CD4-positive, alpha-beta T cell (primary cell): Measurements from ENCODE around the gene CPLANE2. TPM values are rescaled to one million over a fixed set of nuclear protein-coding genes. Genes with fewer than 3 reads are reported as not detected.
A peak's percentile ranks its signal among the peaks of the same experiment; 100 is the strongest.

Source experiments
- ATAC-seq: fragments of 200-7000 bp; cut with Tn5 transposase; one replicate; pipeline ENCODE4 v1.10.0; 2022; ENCODE audit warnings: mild to moderate bottlenecking; ENCODE audit not compliant: poor library complexity
- CTCF ChIA-PET: fragments of 350-600 bp; sonication (Branson Sonifier 250); formaldehyde crosslinking; loops from one replicate; lab custom pipeline; 2021; ENCODE audit warnings: antibody characterized with exemption, inconsistent platforms; lab: Charles Lee
- POLR2A ChIA-PET: fragments of 350-600 bp; sonication (Branson Sonifier 250); formaldehyde crosslinking; loops from one replicate; lab custom pipeline; 2021; ENCODE audit warnings: antibody characterized with exemption, inconsistent platforms; lab: Charles Lee
- DNase-seq, 14 experiments: peaks; one replicate each; pipeline ENCODE4 v3.0.0-alpha.2; 2013 to 2020; ENCODE audit warnings: mixed read lengths in 2 of 14
- H3K27ac ChIP-seq, 2 donors: one replicate each; pipeline versions ENCODE4 v1.5.1 to v1.7.0; 2013; ENCODE audit warnings: low read length in 2 of 2, low read depth in 1 of 2, mild to moderate bottlenecking in 1 of 2
- H3K27me3 ChIP-seq, 2 experiments: 1 replicate in 1 of 2; 2 replicates in 1 of 2; pipeline versions ENCODE4 v1.6.1 to v1.7.0; 2013; ENCODE audit warnings: low read length in 2 of 2, control low read depth in 1 of 2, mild to moderate bottlenecking in 1 of 2, moderate library complexity in 1 of 2; ENCODE audit not compliant: insufficient read depth in 2 of 2, control insufficient read depth in 1 of 2
- H3K36me3 ChIP-seq: one replicate; pipeline ENCODE4 v1.6.1; 2013; ENCODE audit warnings: low read length, control low read depth; ENCODE audit not compliant: insufficient read depth
- H3K4me1 ChIP-seq: one replicate; pipeline ENCODE4 v1.6.1; 2013; ENCODE audit warnings: low read length, control low read depth; ENCODE audit not compliant: insufficient read depth
- H3K4me3 ChIP-seq: one replicate; pipeline ENCODE4 v1.5.1; 2013; ENCODE audit warnings: mild to moderate bottlenecking, low read length, moderate library complexity
- H3K9me3 ChIP-seq, 2 experiments: 1 replicate in 1 of 2; 2 replicates in 1 of 2; pipeline versions ENCODE4 v1.6.1 to v1.7.0; 2013; ENCODE audit warnings: low read length in 2 of 2, mild to moderate bottlenecking in 2 of 2, control low read depth in 1 of 2, moderate library complexity in 1 of 2; ENCODE audit not compliant: control insufficient read depth in 1 of 2, insufficient read depth in 1 of 2
- H3K27ac Mint-ChIP-seq: one replicate; pipeline ENCODE4 v1.8.0; 2020; ENCODE audit warnings: mixed read lengths
- H3K27me3 Mint-ChIP-seq: one replicate; pipeline ENCODE4 v1.8.0; 2021; ENCODE audit warnings: mixed read lengths
- H3K36me3 Mint-ChIP-seq: one replicate; pipeline ENCODE4 v1.8.0; 2021; ENCODE audit warnings: low read depth, mixed read lengths
- H3K4me1 Mint-ChIP-seq: one replicate; pipeline ENCODE4 v1.8.0; 2021; ENCODE audit warnings: low read depth, mixed read lengths
- H3K4me3 Mint-ChIP-seq: one replicate; pipeline ENCODE4 v1.8.0; 2020; ENCODE audit warnings: mild to moderate bottlenecking, mixed read lengths
- H3K9me3 Mint-ChIP-seq: one replicate; pipeline ENCODE4 v1.8.0; 2020; ENCODE audit warnings: mixed read lengths
- CTCF ChIP-seq: fragments of 200-600 bp; IDR thresholded peaks from one replicate; pipeline ENCODE4 v1.8.0; 2022; ENCODE audit warnings: antibody characterized with exemption, mild to moderate bottlenecking
- intact Hi-C, 2 experiments: fragments of 100-400 bp; cut with DNase I in 1 of 2; cut with micrococcal nuclease in 1 of 2; formaldehyde crosslinking; loops; one replicate each; pipeline versions ENCODE4 v1.15.1 to v1.9.0; 2023 to 2025; cut with DNase I, micrococcal nuclease
- total RNA-seq, 174 experiments: library from RNA in 2 of 174; stranded (reverse) in 2 of 174; gene quantifications; one replicate each; pipeline ENCODE4 v1.2.3 and lab custom pipeline; 2021 to 2026

The CPLANE2 gene
- total RNA-seq, 2 experiments from 2014 or later: 5.3 to 8.4 TPM

GRCh38 chr1:16206547-16207317, 30.3 kb downstream of the CPLANE2 start:
- H3K36me3 ChIP-seq: peaks cover 14% of the 10 kb centered on the region
- H3K27ac ChIP-seq: peak overlapping the region; percentile 60 to 86
- TF ChIP-seq CTCF: no peak
- CTCF ChIA-PET: interaction anchor here (0.7 to 1.4 kb wide), 4 partner anchors 10 to 37 kb away, joined by 3 to 6 read pairs (median 4); no protein-coding TSS in a partner anchor
- peak overlapping the region; percentile 95 for H3K27ac Mint-ChIP-seq
- H3K4me1 ChIP-seq: peaks cover 25% of the 10 kb centered on the region
- no peaks in the 10 kb centered on the region for H3K27me3 Mint-ChIP-seq
- ATAC-seq: peak; percentile 88
- H3K27me3 ChIP-seq: no peaks in the 10 kb centered on the region
- peak overlapping the region; percentile 93 for H3K4me3 Mint-ChIP-seq
- H3K9me3 Mint-ChIP-seq: no peaks in the 10 kb centered on the region
- peak; percentile 85 to 98 (median 91) for DNase-seq
- POLR2A ChIA-PET: interaction anchor here (0.6 to 3.4 kb wide), 11 partner anchors 10 to 360 kb away, joined by 3 to 46 read pairs (median 3); partner anchors contain the start of genes CPLANE2, SPEN and SZRD1
- H3K4me1 Mint-ChIP-seq: peaks cover 12% of the 10 kb centered on the region
- peak overlapping the region; percentile 75 for H3K4me3 ChIP-seq
- intact Hi-C loops: loop anchor here (1.0 to 10.0 kb wide), 6 partner anchors 11 to 848 kb away; partner anchors contain the start of genes CPLANE2 (in 2 of the 2), NBPF1 (in 1 of the 2) and SDHB (in 1 of the 2)
- H3K36me3 Mint-ChIP-seq: peaks cover 20% of the 10 kb centered on the region
- H3K9me3 ChIP-seq: no peaks in the 10 kb centered on the region

GRCh38 chr1:16205891-16206546, 31.0 kb downstream of the CPLANE2 start:
- H3K27ac ChIP-seq: peak overlapping the region; percentile 57 to 60
- peaks cover 20% of the 10 kb centered on the region for H3K36me3 ChIP-seq
- no peak for ATAC-seq
- TF ChIP-seq CTCF: no peak
- POLR2A ChIA-PET: interaction anchor here (0.6 to 3.4 kb wide), 7 partner anchors 11 to 161 kb away, joined by 3 to 46 read pairs (median 4); partner anchors contain the start of genes CPLANE2 and SZRD1
- no peaks in the 10 kb centered on the region for H3K9me3 ChIP-seq
- intact Hi-C loops: loop anchor here (1.0 to 10.0 kb wide), 5 partner anchors 11 to 849 kb away; partner anchors contain the start of genes CPLANE2 (in 1 of the 2), NBPF1 (in 1 of the 2) and SDHB (in 1 of the 2)
- Mint-ChIP-seq H3K4me1 (peaks cover 12% of the 10 kb centered on the region), H3K27ac (peak overlapping the region; percentile 95), H3K9me3 (no peaks in the 10 kb centered on the region), H3K36me3 (peaks cover 26% of the 10 kb centered on the region), H3K4me3 (peak overlapping the region; percentile 93), H3K27me3 (no peaks in the 10 kb centered on the region)
- DNase-seq: peak in 1 of 14 experiments; percentile 58
- peaks cover 25% of the 10 kb centered on the region for H3K4me1 ChIP-seq
- H3K4me3 ChIP-seq: peak overlapping the region; percentile 75
- CTCF ChIA-PET: interaction anchor here (0.7 to 1.4 kb wide), 3 partner anchors 11 to 38 kb away, joined by 3 to 6 read pairs (median 3); no protein-coding TSS in a partner anchor
- no peaks in the 10 kb centered on the region for H3K27me3 ChIP-seq

- Histone ChIP-seq H3K27ac (peak overlapping the region in 1 of 2 donors; percentile 60), H3K4me1 (peaks cover 25% of the 10 kb centered on the region), H3K36me3 (peaks cover 20% of the 10 kb centered on the region), H3K9me3 (no peaks in the 10 kb centered on the region), H3K27me3 (no peaks in the 10 kb centered on the region), H3K4me3 (no peak overlapping the region)
- DNase-seq (peak in 1 of 14 experiments; percentile 42), ATAC-seq (no peak)
- Mint-ChIP-seq H3K4me3 (peak overlapping the region; percentile 42), H3K27ac (no peak overlapping the region), H3K9me3 (no peaks in the 10 kb centered on the region), H3K27me3 (no peaks in the 10 kb centered on the region), H3K4me1 (peaks cover 12% of the 10 kb centered on the region), H3K36me3 (peaks cover 26% of the 10 kb centered on the region)
- intact Hi-C loops: loop anchor here (2.0 to 10.0 kb wide), 3 partner anchors 39 to 849 kb away; partner anchors contain the start of genes NBPF1 (in 1 of the 2) and SDHB (in 1 of the 2)
- ChIA-PET CTCF (interaction anchor here (1.0 to 2.3 kb wide), 4 partner anchors 12 to 132 kb away, joined by 3 to 7 read pairs (median 4); partner anchors contain the start of gene FAM131C), POLR2A (interaction anchor here (0.9 to 1.0 kb wide), 2 partner anchors 11 to 12 kb away, joined by 3 read pairs; no protein-coding TSS in a partner anchor)
- peak; percentile 3 for TF ChIP-seq CTCF
These were observed 31.7 kb downstream of the CPLANE2 start for GRCh38 chr1:16205334-16205671.
